GM13976 (cell line): ENCODE data around the gene OPRM1.

ENCODE experiments used
- DNase-seq: peaks from one replicate; pipeline ENCODE4 v3.0.0; 2012; ENCODE audit warnings: low spot score
- CTCF ChIP-seq: IDR thresholded peaks from 2 replicates; pipeline ENCODE4 v1.5.1; 2012; ENCODE audit warnings: borderline replicate concordance, mild to moderate bottlenecking; ENCODE audit not compliant: insufficient read depth; ENCODE audit errors: extremely low read depth, missing control alignments, control extremely low read depth
- in situ Hi-C: fragments of 300-500 bp; cut with MboI; formaldehyde crosslinking; loops from one replicate; pipeline ENCODE4 v1.12.0; 2022; ENCODE audit warnings: low sequenced_read_pairs, mixed read lengths, inconsistent platforms; ENCODE audit not compliant: unreplicated experiment

Gene OPRM1

GRCh38 chr6:154249499-154250298 is 210.7 kb downstream of the OPRM1 start:
- in situ Hi-C loops = no loop called here
- TF ChIP-seq CTCF = no peak
- peak; percentile 35 for DNase-seq

GRCh38 chr6:154251116-154251515 is 212.1 kb downstream of the OPRM1 start:
- DNase-seq = no peak
- TF ChIP-seq CTCF = no peak
- in situ Hi-C loops = no loop called here

GRCh38 chr6:154252678-154253077 is 213.6 kb downstream of the OPRM1 start:
- in situ Hi-C loops = no loop called here

GRCh38 chr6:154257067-154257466 is 218.0 kb downstream of the OPRM1 start:
- TF ChIP-seq CTCF = no peak
- no peak for DNase-seq
- in situ Hi-C loops = no loop called here

More at GRCh38 chr6:154252678-154253077, 213.6 kb downstream of the OPRM1 start:
- no peak for DNase-seq
- no peak for TF ChIP-seq CTCF

GRCh38 chr6:154258064-154258757 is 219.2 kb downstream of the OPRM1 start:
- no peak for TF ChIP-seq CTCF
- DNase-seq = no peak
- in situ Hi-C loops = no loop called here

GRCh38 chr6:154261688-154262397 is 222.8 kb downstream of the OPRM1 start:
- in situ Hi-C loops = no loop called here
- TF ChIP-seq CTCF = no peak

More at GRCh38 chr6:154261688-154262397, 222.8 kb downstream of the OPRM1 start:
- no peak for DNase-seq
